Activated T-cell treated with anti-CD3 and anti-CD28 coated beads for 48 hours (primary cell): ENCODE data around the gene COQ5.
"Not testable (repeated sequence)": the region's sequence is repeated elsewhere in the genome, so short reads cannot be mapped to it uniquely, and the experiment has no call there.

ENCODE experiments used
- DNase-seq: peaks from one replicate; pipeline ENCODE4 v3.0.0-alpha.2; 2020; ENCODE audit warnings: low read depth

Gene COQ5

DNA sequence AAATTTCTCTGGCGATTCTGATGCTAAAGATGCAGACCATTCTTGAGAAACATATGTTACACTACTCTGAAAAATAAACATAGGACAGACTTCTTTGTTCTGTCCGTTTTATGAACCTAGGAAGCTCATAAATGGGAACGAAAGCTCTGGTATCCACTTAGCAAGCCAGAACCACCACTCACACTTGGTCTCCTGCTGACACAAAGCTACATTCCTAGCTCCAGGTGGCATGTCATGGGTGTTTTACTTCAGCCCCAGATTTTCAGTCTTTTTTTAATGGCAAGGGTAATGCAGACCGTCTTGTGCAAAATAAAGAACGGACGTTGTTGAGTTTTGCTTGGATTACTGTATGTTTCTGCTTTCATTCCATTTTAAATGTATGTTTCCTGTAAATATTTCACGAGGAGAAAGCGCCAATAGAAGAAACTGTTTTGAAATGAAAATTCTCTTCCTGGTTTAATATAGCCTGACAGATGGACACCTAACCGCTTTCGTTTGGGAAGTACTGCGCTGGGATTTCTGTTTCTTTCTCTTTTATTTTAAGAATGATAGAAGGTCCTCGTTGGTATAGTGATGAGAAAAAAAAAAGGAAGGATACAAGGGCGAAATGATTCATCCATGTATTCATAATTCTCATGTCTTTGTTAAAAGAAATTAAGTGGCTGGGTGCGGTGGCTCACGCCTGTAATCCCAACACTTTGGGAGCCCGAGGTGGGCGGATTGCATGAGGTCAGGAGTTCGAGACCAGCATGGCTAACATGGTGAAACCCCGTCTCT lies 871 bp upstream of the COQ5 start:
- no peak for DNase-seq

DNA sequence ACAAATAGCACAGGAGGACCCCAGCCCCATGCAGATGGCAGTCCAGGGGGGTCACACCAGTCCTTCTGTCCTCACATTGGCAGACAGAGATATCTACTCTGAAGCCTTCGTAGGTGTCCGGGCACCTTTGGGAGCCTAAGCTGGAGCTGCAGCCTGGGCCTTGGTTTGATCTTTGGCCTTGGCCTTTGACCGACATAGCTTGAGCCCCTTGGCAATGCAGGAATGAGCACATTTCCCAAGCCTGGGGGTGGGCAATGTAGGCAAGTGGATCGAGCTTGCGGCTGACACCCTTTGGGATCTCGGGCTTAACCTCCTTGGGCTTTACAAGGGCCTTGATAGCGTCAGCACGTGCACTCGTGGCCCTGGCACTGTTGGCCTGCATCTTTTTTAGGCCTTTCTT lies 6.4 kb downstream of the COQ5 start:
- no peak for DNase-seq

DNA sequence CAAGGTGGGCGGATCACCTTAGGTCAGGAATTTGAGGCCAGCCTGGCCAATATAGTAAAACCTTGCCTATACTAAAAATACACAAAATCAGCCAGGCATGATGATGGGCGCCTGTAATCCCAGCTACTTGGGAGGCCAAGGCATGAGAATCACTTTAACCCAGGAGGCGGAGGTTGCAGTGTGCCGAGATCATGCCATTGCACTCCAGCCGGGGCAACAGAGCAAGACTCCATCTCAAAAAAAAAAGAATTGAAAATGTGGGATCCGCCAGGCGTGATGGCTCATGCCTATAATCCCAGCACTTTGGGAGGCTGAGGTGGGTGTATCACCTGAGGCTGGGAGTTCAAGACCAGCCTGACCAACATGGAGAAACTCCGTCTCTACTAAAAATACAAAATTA lies 9.6 kb downstream of the COQ5 start:
- not testable (repeated sequence) for DNase-seq

DNA sequence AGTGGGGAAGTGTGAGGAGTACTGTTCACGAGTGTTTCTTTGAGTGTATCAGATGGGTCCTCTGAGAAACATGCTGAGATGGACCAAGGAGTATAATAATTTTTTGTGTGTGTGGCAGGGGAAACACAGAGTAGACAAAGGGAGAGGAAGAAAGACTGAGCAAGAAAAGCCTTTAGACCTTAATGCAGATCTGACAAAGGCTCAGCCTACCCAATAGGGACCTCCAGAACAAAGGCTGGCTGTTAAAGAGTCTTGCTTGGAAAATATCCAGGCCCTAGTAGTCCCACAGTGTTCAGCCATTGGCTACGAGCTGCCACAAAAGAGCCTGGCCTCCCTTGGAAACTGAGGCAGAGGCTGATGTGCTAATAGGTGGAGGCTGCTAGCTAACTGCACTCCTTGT lies 13.5 kb downstream of the COQ5 start:
- no peak for DNase-seq

GRCh38 chr12:120514002-120514401 lies 15.0 kb downstream of the COQ5 start:
- no peak for DNase-seq

DNA sequence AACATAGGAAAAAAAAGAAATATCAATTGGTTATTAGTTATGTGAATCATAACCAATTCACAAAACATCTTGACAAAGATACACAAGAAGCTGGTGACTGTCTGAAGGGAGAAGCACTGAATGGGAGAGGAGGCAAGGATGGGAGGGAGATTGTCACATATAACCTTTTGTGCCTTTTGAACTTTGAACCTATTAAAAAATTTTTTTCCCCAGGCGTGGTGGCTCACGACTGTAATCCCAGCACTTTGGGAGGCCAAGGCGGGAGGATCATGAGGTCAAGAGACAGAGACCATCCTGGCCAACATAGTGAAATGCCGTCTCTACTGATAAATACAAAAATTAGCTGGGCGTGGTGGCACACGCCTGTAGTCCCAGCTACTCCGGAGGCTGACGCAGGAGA lies 20.4 kb downstream of the COQ5 start:
- DNase-seq: no peak

DNA sequence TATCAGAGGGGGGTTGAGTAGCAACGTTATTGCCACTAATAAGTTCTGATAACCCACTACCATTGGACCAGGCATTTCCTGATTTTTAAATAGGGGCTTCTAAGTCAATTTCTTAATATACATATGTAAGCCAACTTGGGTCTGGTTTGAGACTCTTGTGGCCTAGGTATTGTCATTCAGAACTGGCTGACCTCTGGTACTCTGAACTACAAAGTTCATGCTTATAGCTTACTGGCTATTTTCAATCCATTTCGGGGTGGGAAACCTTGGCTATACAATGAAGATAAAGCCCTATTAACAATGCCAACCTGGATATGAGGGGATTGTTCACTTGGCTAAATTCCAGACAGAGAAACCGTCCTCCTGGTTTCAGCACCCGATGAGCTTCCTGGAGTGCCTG lies 24.4 kb downstream of the COQ5 start:
- DNase-seq: no peak

GRCh38 chr12:120500581-120500980 lies 28.4 kb downstream of the COQ5 start:
- no peak for DNase-seq

DNA sequence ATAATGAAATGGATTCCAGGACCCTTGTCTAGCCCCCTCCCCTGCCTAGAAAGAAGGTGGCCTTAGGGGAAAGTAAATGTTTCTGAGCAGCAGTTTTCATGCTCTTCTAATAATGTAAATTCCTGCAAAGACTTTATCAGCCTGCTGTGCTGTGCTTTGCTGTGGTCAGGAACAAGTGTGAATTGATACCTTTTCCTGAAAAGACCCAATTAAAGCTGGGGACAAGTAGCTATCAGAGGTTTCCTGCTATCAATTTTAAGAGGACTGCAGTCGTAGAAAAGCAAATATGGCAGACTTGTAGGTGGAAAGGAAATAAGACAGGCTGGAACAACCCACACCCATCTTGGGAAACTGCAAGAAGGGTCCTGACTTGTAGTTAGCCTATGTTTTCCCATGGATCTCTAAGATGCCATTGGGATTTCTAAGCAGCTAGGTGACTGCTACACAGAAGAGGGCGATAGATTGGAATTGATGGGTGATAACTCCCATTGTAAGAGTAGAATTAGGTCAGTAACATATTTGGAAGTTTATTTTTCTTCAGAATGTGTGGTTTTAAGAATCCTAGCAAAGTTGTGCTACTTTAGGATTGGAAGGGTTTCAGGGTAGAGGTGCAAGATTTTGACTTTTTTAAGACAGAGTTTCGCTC lies 30.0 kb downstream of the COQ5 start:
- DNase-seq: no peak

DNA sequence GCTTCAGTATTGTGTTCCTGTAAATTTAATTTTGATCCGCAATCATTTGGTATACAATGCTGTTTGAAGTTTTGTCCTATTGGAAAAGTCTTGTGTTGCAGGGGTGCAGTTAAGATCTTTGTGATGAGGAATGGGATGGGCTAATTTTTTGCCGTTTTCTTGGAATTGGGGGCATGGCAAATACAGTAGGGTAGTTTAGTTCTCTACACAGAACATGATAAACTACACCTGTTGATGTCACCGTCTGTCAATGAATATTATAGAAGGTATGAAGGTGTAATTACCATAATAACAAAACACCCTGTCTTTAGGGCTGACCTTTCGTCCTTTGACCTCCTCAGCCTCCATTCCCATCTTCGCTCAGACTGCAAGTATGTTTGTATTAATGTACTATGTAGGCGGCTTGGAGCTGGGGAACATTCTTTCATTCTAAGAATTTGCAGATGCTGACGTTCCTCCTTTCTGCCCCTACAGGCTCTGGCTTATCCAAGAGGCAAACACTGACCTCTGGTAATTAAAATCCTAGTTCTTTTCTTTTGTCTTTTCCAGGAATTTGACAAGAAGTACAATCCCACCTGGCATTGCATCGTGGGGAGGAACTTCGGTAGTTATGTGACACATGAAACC lies 31.3 kb downstream of the COQ5 start:
- no peak for DNase-seq

DNA sequence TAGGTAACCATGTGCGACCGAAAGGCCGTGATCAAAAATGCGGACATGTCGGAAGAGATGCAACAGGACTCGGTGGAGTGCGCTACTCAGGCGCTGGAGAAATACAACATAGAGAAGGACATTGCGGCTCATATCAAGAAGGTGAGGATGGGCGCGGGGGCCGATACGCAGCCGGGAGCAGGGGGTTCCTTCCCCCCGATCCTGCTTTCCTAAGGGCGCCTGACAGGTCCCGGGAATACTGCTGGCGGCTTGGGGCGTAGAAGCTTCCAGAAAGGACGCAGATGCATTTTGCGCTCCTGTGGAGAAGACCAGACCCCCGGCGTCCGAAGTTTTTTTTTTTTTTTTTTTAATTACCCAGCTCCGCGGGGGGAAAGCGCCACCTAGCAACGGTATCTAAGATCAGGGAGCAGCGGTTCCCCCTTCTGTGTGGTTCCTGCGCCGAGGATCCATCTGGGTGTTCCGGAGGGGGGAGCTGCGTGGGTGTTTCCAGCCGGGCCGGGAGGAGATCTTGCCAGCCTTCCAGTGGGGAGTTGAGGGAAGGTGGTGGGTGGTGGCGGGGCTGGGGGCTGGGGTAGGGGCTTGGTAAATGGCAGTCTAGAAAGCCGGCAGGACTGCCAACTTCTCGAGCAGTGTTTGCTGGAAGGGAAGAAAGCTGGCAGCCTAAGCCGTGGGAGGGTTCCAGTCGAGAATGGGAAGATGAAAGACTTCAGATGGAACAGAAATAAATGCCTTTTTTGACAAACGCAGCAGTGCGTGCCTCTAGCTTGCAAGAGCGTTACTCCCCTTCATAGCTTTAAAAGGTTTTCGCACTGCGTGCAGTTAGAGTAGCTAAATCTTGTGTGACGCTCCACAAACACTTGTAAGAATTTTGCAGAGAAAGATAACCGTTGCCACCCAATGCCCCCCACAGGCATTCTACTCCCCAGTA lies 32.3 kb downstream of the COQ5 start:
- DNase-seq: peak; percentile 20

DNA sequence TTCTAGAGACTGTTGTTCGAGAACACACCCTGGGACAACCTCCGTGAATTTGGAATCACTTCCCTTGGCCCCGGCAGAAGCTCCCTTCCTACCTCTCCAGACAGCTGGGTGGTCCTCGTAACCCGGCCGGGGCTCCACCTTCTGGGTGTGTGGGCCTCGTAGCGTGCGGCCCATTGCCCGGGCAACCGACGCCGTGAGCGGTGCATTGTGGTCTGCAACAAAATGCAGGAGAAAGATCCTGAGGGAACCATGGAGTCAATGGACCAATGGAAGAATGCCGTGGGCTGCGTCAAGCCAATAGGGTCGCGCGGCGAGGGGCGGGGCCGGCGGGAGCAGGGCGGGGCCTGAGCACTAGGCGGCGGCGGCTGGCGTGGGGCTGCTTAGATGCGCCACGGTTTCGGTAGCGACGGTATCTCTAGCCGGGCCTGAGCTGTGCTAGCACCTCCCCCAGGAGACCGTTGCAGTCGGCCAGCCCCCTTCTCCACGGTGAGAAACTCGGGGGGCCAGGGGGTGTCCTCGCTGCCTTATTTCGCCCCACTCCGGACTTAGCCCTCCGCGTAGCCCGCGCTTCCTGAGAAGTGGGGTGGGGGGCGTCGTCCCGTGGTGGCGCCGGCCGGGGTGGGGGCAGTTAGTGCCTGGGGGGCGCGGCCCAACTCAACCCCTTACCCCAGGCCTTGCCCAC lies 33.1 kb downstream of the COQ5 start, which contains the start of gene DYNLL1:
TSS of gene DYNLL1 (plus strand) at position 383 of the 682 bp plus-strand sequence. CDS start 309 bp downstream, outside the sequence.
- peak; percentile 98 for DNase-seq

GRCh38 chr12:120495186-120495730 lies 33.7 kb downstream of the COQ5 start:
- DNase-seq: no peak

- DNase-seq: no peak
These were observed 38.0 kb downstream of the COQ5 start for GRCh38 chr12:120490833-120491512.

GRCh38 chr12:120490325-120490724 lies 38.6 kb downstream of the COQ5 start:
- DNase-seq: no peak

GRCh38 chr12:120489018-120489417 lies 39.9 kb downstream of the COQ5 start:
- no peak for DNase-seq

GRCh38 chr12:120488057-120488640 lies 40.8 kb downstream of the COQ5 start:
- no peak for DNase-seq

DNA sequence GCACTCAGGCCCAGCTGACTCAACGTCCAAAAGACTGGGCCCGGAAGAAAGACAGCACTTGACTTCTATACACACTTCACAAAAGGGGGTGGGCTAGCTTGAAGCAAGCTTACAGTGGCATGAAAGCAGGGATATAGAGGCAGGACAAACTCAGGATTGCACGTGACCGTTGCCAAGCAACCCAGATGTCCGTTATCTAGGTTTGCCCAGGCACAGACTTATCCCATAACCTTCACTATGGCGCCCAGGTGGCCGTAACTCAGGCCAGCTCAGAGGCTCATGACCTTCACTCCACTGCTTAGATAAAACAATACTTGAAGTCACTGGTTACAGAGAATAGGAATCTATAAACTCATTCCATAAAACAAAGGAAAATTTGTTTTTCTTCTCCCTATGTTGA lies 41.4 kb downstream of the COQ5 start:
- DNase-seq: not testable (repeated sequence)

DNA sequence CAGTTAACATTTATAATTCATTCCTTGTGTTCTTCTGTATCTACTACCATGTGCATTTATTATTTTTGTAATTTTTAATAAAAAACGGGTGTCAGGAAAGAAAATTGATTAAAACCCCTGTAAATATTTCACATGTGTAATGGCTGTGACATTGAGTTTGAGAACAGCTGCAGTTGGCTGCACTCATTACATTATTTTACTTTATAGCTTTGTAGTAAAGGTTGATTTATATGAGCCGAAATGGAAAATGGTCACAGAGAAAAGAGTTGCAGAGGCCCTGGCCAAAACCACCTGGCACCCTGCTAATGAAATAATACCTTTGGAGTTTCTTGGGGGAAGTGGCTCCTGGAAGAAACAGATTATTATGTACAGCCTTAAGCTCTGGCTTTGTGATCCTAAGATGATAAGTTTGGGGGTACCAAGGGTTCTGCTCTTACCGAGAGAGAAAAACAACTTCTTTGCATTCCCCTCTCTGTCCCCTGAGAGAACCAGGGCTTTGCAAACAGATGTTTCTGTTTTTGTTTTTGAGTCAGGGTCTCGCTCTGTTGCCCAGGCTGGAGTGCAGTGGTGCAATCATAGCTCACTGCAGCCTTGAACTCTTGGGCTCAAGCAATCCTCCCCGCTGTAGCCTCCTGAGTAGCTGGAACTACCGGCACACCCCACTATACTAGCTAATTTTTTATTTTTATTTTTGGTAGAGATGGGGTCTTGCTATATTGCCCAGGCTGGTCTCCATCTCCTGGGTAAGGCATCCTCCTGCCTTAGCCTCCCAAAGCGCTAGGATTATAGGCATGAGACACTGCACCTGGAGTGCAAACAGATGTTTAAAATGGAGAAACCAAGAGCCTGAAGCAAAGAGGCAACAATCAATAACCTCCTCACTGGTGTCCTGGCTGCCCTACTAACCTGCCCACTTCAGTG lies 42.7 kb downstream of the COQ5 start:
- DNase-seq: no peak
